H1 (cell line): ENCODE results near the gene SLC25A22. TPM values are rescaled to one million over a fixed set of nuclear protein-coding genes. Genes with fewer than 3 reads are reported as not detected.

Experiments
- CTCF ChIA-PET: fragments of 300-600 bp; sonication (Branson Sonifier 250); formaldehyde crosslinking; loops from one replicate; lab custom pipeline; 2021; ENCODE audit not compliant: partially characterized antibody; lab: Charles Lee
- POLR2A ChIA-PET: fragments of 300-600 bp; sonication (Branson Sonifier 250); formaldehyde crosslinking; loops from one replicate; lab custom pipeline; 2021; ENCODE audit warnings: inconsistent platforms; ENCODE audit not compliant: partially characterized antibody; lab: Charles Lee
- DNase-seq, 2 experiments: peaks; one replicate each; pipeline versions ENCODE4 v3.0.0 to v3.0.0-alpha.2; 2010 to 2022; ENCODE audit warnings: low spot score in 2 of 2, low read depth in 1 of 2, mixed read lengths in 1 of 2
- FAIRE-seq: peaks from 2 replicates; lab custom pipeline; 2011; peaks lifted over from hg19 to GRCh38; lab: Jason Lieb, UNC
- H2AFZ ChIP-seq: 2 replicates; pipeline ENCODE4 v1.8.1; 2012; ENCODE audit warnings: low read length, inconsistent platforms
- H2AK5ac ChIP-seq: 2 replicates; pipeline ENCODE4 v1.6.1; 2013; ENCODE audit warnings: low read depth, low read length
- H2BK120ac ChIP-seq: replicated peaks from 2 replicates; pipeline ENCODE3; 2013; ENCODE audit warnings: low read depth, low read length, inconsistent platforms
- H2BK12ac ChIP-seq: 2 replicates; pipeline ENCODE4 v1.6.1; 2013; ENCODE audit warnings: low read depth, low read length
- H2BK15ac ChIP-seq: 2 replicates; pipeline ENCODE4 v1.6.1; 2013; ENCODE audit warnings: low read length
- H2BK20ac ChIP-seq: 2 replicates; pipeline ENCODE4 v1.6.1; 2013; ENCODE audit warnings: low read length
- H2BK5ac ChIP-seq: 2 replicates; pipeline ENCODE4 v1.6.1; 2013; ENCODE audit warnings: low read depth, low read length
- H3K14ac ChIP-seq: 2 replicates; pipeline ENCODE4 v1.6.1; 2013; ENCODE audit warnings: inconsistent platforms; ENCODE audit not compliant: insufficient read length
- H3K18ac ChIP-seq: 2 replicates; pipeline ENCODE4 v1.6.1; 2013; ENCODE audit warnings: low read length; ENCODE audit errors: extremely low read depth
- H3K23ac ChIP-seq: 2 replicates; pipeline ENCODE4 v1.6.1; 2013; ENCODE audit warnings: inconsistent platforms; ENCODE audit not compliant: insufficient read length
- H3K23me2 ChIP-seq: 2 replicates; pipeline ENCODE4 v1.6.1; 2013; ENCODE audit warnings: low read depth, low read length
- H3K27ac ChIP-seq: 2 replicates; pipeline ENCODE4 v1.6.1; 2011; ENCODE audit warnings: low read depth, low read length, inconsistent platforms
- H3K27me3 ChIP-seq, 4 experiments: replicated peaks in 1 of 4; 1 replicate in 1 of 4; 2 replicates in 3 of 4; pipeline versions ENCODE4 v1.6.1 to v1.8.1; 2011 to 2013; ENCODE audit warnings: low read length in 3 of 4, mild to moderate bottlenecking in 3 of 4, inconsistent platforms in 2 of 4, mixed read lengths in 2 of 4, moderate library complexity in 1 of 4; ENCODE audit not compliant: control insufficient read depth in 3 of 4, insufficient read depth in 3 of 4; ENCODE audit errors: extremely low read depth in 1 of 4
- H3K36me3 ChIP-seq, 4 experiments: 2 replicates each; pipeline versions ENCODE4 v1.6.1 to v1.8.1; 2011 to 2013; ENCODE audit warnings: mild to moderate bottlenecking in 4 of 4, low read length in 3 of 4, moderate library complexity in 2 of 4, control low read depth in 1 of 4, inconsistent platforms in 1 of 4; ENCODE audit not compliant: insufficient read depth in 4 of 4, control insufficient read depth in 2 of 4
- H3K4ac ChIP-seq: replicated peaks from 2 replicates; pipeline ENCODE3; 2013; ENCODE audit warnings: low read length, low read depth, mixed read lengths, inconsistent platforms; ENCODE audit not compliant: insufficient read length
- H3K4me1 ChIP-seq, 4 experiments: replicated peaks in 1 of 4; 1 replicate in 1 of 4; 2 replicates in 3 of 4; pipeline versions ENCODE4 v1.6.1 to v1.8.1; 2011 to 2013; ENCODE audit warnings: low read length in 3 of 4, inconsistent platforms in 2 of 4, mixed read lengths in 1 of 4; ENCODE audit not compliant: insufficient read depth in 4 of 4, control insufficient read depth in 3 of 4
- H3K4me2 ChIP-seq, 2 experiments: 2 replicates each; pipeline versions ENCODE4 v1.6.1 to v1.8.1; 2011 to 2013; ENCODE audit warnings: low read depth in 2 of 2, low read length in 2 of 2, control low read depth in 1 of 2, inconsistent platforms in 1 of 2, mild to moderate bottlenecking in 1 of 2; ENCODE audit not compliant: insufficient read depth in 1 of 2
- H3K4me3 ChIP-seq, 4 experiments: fragments of 200-600, 300-600 bp in 1 of 4; sonication (generic), shearing (Covaris generic), sonication (Bioruptor Twin) in 1 of 4; 2 replicates each; pipeline versions ENCODE4 v1.5.1 to v1.8.1; 2011 to 2016; ENCODE audit warnings: low read length in 4 of 4, low read depth in 3 of 4, control low read depth in 2 of 4, inconsistent platforms in 2 of 4, mild to moderate bottlenecking in 2 of 4, mixed read lengths in 1 of 4, moderate library complexity in 1 of 4; ENCODE audit not compliant: insufficient read depth in 2 of 4; ENCODE audit errors: extremely low read depth in 1 of 4
- H3K56ac ChIP-seq: replicated peaks from 2 replicates; pipeline ENCODE3; 2013; ENCODE audit warnings: low read depth, mild to moderate bottlenecking, mixed read lengths, low read length, inconsistent platforms; ENCODE audit not compliant: insufficient read length
- H3K79me1 ChIP-seq: 2 replicates; pipeline ENCODE4 v1.6.1; 2013; ENCODE audit warnings: low read depth, low read length, control low read depth
- H3K79me2 ChIP-seq, 2 experiments: 2 replicates each; pipeline versions ENCODE4 v1.6.1 to v1.8.1; 2012 to 2013; ENCODE audit warnings: low read length in 2 of 2, mild to moderate bottlenecking in 2 of 2, inconsistent platforms in 1 of 2; ENCODE audit not compliant: insufficient read depth in 2 of 2, control insufficient read depth in 1 of 2
- H3K9ac ChIP-seq, 4 experiments: replicated peaks in 1 of 4; 1 replicate in 1 of 4; 2 replicates in 3 of 4; pipeline versions ENCODE4 v1.6.1 to v1.8.1; 2011 to 2013; ENCODE audit warnings: low read depth in 3 of 4, low read length in 3 of 4, control low read depth in 2 of 4, mild to moderate bottlenecking in 2 of 4, moderate library complexity in 2 of 4, inconsistent platforms in 1 of 4; ENCODE audit errors: extremely low read depth in 1 of 4
- H3K9me3 ChIP-seq, 2 experiments: 2 replicates each; pipeline versions ENCODE4 v1.6.1 to v1.8.1; 2012 to 2013; ENCODE audit warnings: mild to moderate bottlenecking in 2 of 2, moderate library complexity in 2 of 2, control low read depth in 1 of 2, inconsistent platforms in 1 of 2, low read depth in 1 of 2, low read length in 1 of 2, mixed read lengths in 1 of 2; ENCODE audit not compliant: insufficient read depth in 2 of 2
- H4K20me1 ChIP-seq, 2 experiments: replicated peaks in 1 of 2; 2 replicates each; pipeline versions ENCODE3 to v1.8.1; 2011 to 2013; ENCODE audit warnings: inconsistent platforms in 2 of 2, low read length in 2 of 2, mild to moderate bottlenecking in 1 of 2; ENCODE audit not compliant: insufficient read depth in 2 of 2, control insufficient read depth in 1 of 2
- H4K5ac ChIP-seq: 2 replicates; pipeline ENCODE4 v1.6.1; 2013; ENCODE audit warnings: low read length, low read depth, mixed read lengths, inconsistent platforms; ENCODE audit not compliant: insufficient read length
- H4K8ac ChIP-seq: 2 replicates; pipeline ENCODE4 v1.8.0; 2013; ENCODE audit warnings: mild to moderate bottlenecking, moderate library complexity, low read length, inconsistent platforms; ENCODE audit not compliant: insufficient read depth; ENCODE audit errors: extremely low read depth
- H4K91ac ChIP-seq: replicated peaks from 2 replicates; pipeline ENCODE3; 2013; ENCODE audit warnings: low read length, mixed read lengths, inconsistent platforms; ENCODE audit not compliant: insufficient read length
- ASH2L ChIP-seq: fragments of 200-600, 300-600 bp; sonication (generic); IDR thresholded peaks from one replicate; pipeline ENCODE4 v1.7.1; 2017; ENCODE audit warnings: low read length
- ATF2 ChIP-seq: IDR thresholded peaks from 2 replicates; pipeline ENCODE4 v1.6.1; 2012; ENCODE audit warnings: low read length, inconsistent platforms
- BACH1 ChIP-seq: IDR thresholded peaks from 2 replicates; pipeline ENCODE4 v1.6.1; 2012; ENCODE audit warnings: low read length, improper control_type of control experiment
- EZH2 ChIP-seq: fragments of 200-600 bp; sonication (generic); IDR thresholded peaks from 2 replicates; pipeline ENCODE4 v1.7.1; 2012; ENCODE audit warnings: low read depth, mild to moderate bottlenecking, moderate library complexity, low read length, inconsistent platforms; ENCODE audit not compliant: severe bottlenecking
- JUN ChIP-seq: IDR thresholded peaks from 2 replicates; pipeline ENCODE4 v1.6.1; 2011; ENCODE audit warnings: low read depth, mild to moderate bottlenecking, improper control_type of control experiment, low read length
- KDM1A ChIP-seq: fragments of 200-600, 300-600 bp; sonication (generic); IDR thresholded peaks from 2 replicates; pipeline ENCODE4 v1.7.1; 2016; ENCODE audit warnings: mild to moderate bottlenecking, low read length, borderline replicate concordance
- POLR2A ChIP-seq, 2 experiments: IDR thresholded peaks; 1 replicate in 1 of 2; 2 replicates in 1 of 2; pipeline ENCODE4 v1.6.1; 2011; ENCODE audit warnings: low read depth in 2 of 2, low read length in 2 of 2, mild to moderate bottlenecking in 2 of 2; ENCODE audit errors: control extremely low read depth in 1 of 2
- RNF2 ChIP-seq: fragments of 200-900, 300-1000 bp; sonication (generic); IDR thresholded peaks from 2 replicates; pipeline ENCODE4 v1.7.1; 2016; ENCODE audit warnings: borderline replicate concordance, low read depth, mild to moderate bottlenecking, antibody characterized with exemption, low read length; ENCODE audit not compliant: poor library complexity, severe bottlenecking; ENCODE audit errors: missing control alignments
- RXRA ChIP-seq: IDR thresholded peaks from 2 replicates; pipeline ENCODE4 v1.6.1; 2011; ENCODE audit warnings: low read depth, mild to moderate bottlenecking, low read length, moderate library complexity; ENCODE audit not compliant: insufficient read depth
- SP4 ChIP-seq: IDR thresholded peaks from 2 replicates; pipeline ENCODE4 v1.6.1; 2012; ENCODE audit warnings: low read length, inconsistent platforms
- TAF1 ChIP-seq: IDR thresholded peaks from 2 replicates; pipeline ENCODE4 v1.6.1; 2011; ENCODE audit warnings: mild to moderate bottlenecking, low read depth, low read length
- TCF12 ChIP-seq: IDR thresholded peaks from 2 replicates; pipeline ENCODE4 v1.6.1; 2011; ENCODE audit warnings: low read depth, mild to moderate bottlenecking, low read length
- WGBS, 2 experiments: shearing (Covaris generic) in 1 of 2; methylation state at CpG; one replicate each; pipeline versions ENCODE4 v1.1.6 to v1.1.7; 2013 to 2015; ENCODE audit warnings: low lambda C conversion rate in 2 of 2, mixed read lengths in 2 of 2, inconsistent platforms in 1 of 2, low coverage in 1 of 2, missing lambda C conversion rate in 1 of 2; ENCODE audit not compliant: insufficient replicate concordance in 2 of 2, insufficient coverage in 1 of 2, insufficient read length in 1 of 2; ENCODE audit errors: extremely low coverage in 1 of 2, missing lambda C conversion rate in 1 of 2; 5-methylcytosine and 5-hydroxymethylcytosine counted together
- polyA plus RNA-seq, 7 experiments: library from polyadenylated mRNA; depleted of rRNA in 3 of 7; stranded (reverse) in 5 of 7; unstranded in 2 of 7; fragments of >200 nt in 5 of 7; fragments of 200-250 nt in 2 of 7; gene quantifications; 1 replicate in 5 of 7; 2 replicates in 1 of 7; 4 replicates in 1 of 7; pipeline versions ENCODE4 v1.2.1 to v1.2.3, GENCODE V29; 2011 to 2013; ENCODE audit warnings: missing spikeins in 2 of 7, mixed read lengths in 2 of 7
- total RNA-seq: library from RNA; stranded (reverse); fragmentation: NEBNext Ultra II Directional; extraction: Animal tissue kit (Norgen Biotek cat#: 25700); gene quantifications from 2 replicates; pipeline ENCODE4 v1.2.1, GENCODE V29; 2021

SLC25A22 gene
- total and polyA plus RNA-seq, 2 of the 8 experiments (the other 6 are each of a cell fraction or from before 2014, with no cell fraction given): 31.5 to 48.0 TPM

- H3K4me3 ChIP-seq: no peak overlapping the region
- no peak overlapping the region for H3K27ac ChIP-seq
- peaks cover 7 to 32% of the 10 kb centered on the region in 2 experiments; a peak in 3 of 4 replicates for H3K79me2 ChIP-seq
- H3K23me2 ChIP-seq: peaks cover 5% of the 10 kb centered on the region; the same call in 1 of the 2 replicates
- no peaks in the 10 kb centered on the region for H3K27me3 ChIP-seq
- H2BK20ac ChIP-seq: no peak overlapping the region
- H3K4me1 ChIP-seq: peaks cover 0 to 9% (median 2%) of the 10 kb centered on the region in 4 experiments; a peak in 3 of 7 replicates
- no peak overlapping the region for H4K5ac ChIP-seq
- no peak overlapping the region; the same call in 1 of the 2 replicates for H4K8ac ChIP-seq
- H3K9me3 ChIP-seq: no peaks in the 10 kb centered on the region
- no peak overlapping the region for H3K23ac ChIP-seq
- H3K14ac ChIP-seq: no peak overlapping the region
- H3K18ac ChIP-seq: no peak overlapping the region
- no peak overlapping the region for H2AK5ac ChIP-seq
- DNase-seq: no peak
- no peak overlapping the region for H2BK12ac ChIP-seq
- H3K56ac ChIP-seq: no peak overlapping the region
- H3K4me2 ChIP-seq: no peak overlapping the region
- ChIA-PET POLR2A (interaction anchor here (0.7 to 53.0 kb wide), 12 partner anchors 2 to 277 kb away, joined by 3 to 1917 read pairs (median 4); partner anchors contain the start of genes CD151, CEND1, CRACR2B and GATD1), CTCF (interaction anchor here (0.6 to 2.2 kb wide), 2 partner anchors 20 to 22 kb away, joined by 3 to 5 read pairs; no protein-coding TSS in a partner anchor)
- no peak overlapping the region for H4K91ac ChIP-seq
- WGBS, 2 experiments: 91% methylated on average over 6 of the region's 6 CpGs; no CpG with 5 or more reads in 1 of the 2 experiments
- H2AFZ ChIP-seq: no peak overlapping the region
- no peaks in the 10 kb centered on the region for H3K79me1 ChIP-seq
- H4K20me1 ChIP-seq: peaks cover 10 to 22% of the 10 kb centered on the region in 2 experiments
- H3K9ac ChIP-seq: no peak overlapping the region
- no peak overlapping the region for H2BK120ac ChIP-seq
- H3K4ac ChIP-seq: peak overlapping the region; percentile 29
- H2BK5ac ChIP-seq: no peak overlapping the region; the same call in 1 of the 2 replicates
- FAIRE-seq: no peak
- peaks cover 16 to 29% (median 26%) of the 10 kb centered on the region in 4 experiments for H3K36me3 ChIP-seq
- no peak overlapping the region for H2BK15ac ChIP-seq
- TF ChIP-seq SP4: no peak
- TF ChIP-seq EZH2: no peak
- TF ChIP-seq KDM1A: no peak
- peak; percentile 36; the same call in 1 of the 2 replicates for TF ChIP-seq ATF2
- no peak; a peak in 1 of 3 replicates for TF ChIP-seq POLR2A (IDR thresholded peaks at IDR 0.05; ENCODE audit: control extremely low read depth in 1 of 2, low read depth in 2 of 2, low read length in 2 of 2)
- no peak for TF ChIP-seq TAF1
- no peak for TF ChIP-seq RNF2
- no peak for TF ChIP-seq TCF12
- no peak for TF ChIP-seq BACH1
- no peak for TF ChIP-seq ASH2L
- TF ChIP-seq RXRA: no peak
- no peak for TF ChIP-seq JUN
Measured at GRCh38 chr11:813072-813455, 15.0 kb upstream of the SLC25A22 start.
